Measurements from ENCODE around the gene ZNF473. TPM values are rescaled to one million over a fixed set of nuclear protein-coding genes. Genes with fewer than 3 reads are reported as not detected.

ZNF473 gene
- total RNA-seq, 1 experiment from 2014 or later: 13.4 TPM

- Mint-ChIP-seq H3K27me3 (ENCODE audit: insufficient read depth, unreplicated experiment) (no peaks in the 10 kb centered on the region), H3K4me3 (ENCODE audit: unreplicated experiment) (no peak overlapping the region)
Observed at GRCh38 chr19:50042363-50043024, 16.7 kb downstream of the ZNF473 start.

GRCh38 chr19:50043967-50044366, 18.2 kb downstream of the ZNF473 start:
- Mint-ChIP-seq H3K9me3 (ENCODE audit: unreplicated experiment) (peaks cover 50% of the 10 kb centered on the region), H3K36me3 (ENCODE audit: insufficient read depth, unreplicated experiment) (peaks cover 90% of the 10 kb centered on the region), H3K27me3 (ENCODE audit: insufficient read depth, unreplicated experiment) (no peaks in the 10 kb centered on the region), H3K4me3 (ENCODE audit: unreplicated experiment) (no peak overlapping the region), H3K27ac (ENCODE audit: low read depth, unreplicated experiment) (no peak overlapping the region), H3K4me1 (ENCODE audit: insufficient read depth, unreplicated experiment) (no peaks in the 10 kb centered on the region)
- no peak for DNase-seq (ENCODE audit: unreplicated experiment)
- ChIA-PET CTCF (no interaction called here), POLR2A (no interaction called here)
- no TSS peak for BruUV-seq (replicated peaks)
- TF ChIP-seq, protein P1, sequence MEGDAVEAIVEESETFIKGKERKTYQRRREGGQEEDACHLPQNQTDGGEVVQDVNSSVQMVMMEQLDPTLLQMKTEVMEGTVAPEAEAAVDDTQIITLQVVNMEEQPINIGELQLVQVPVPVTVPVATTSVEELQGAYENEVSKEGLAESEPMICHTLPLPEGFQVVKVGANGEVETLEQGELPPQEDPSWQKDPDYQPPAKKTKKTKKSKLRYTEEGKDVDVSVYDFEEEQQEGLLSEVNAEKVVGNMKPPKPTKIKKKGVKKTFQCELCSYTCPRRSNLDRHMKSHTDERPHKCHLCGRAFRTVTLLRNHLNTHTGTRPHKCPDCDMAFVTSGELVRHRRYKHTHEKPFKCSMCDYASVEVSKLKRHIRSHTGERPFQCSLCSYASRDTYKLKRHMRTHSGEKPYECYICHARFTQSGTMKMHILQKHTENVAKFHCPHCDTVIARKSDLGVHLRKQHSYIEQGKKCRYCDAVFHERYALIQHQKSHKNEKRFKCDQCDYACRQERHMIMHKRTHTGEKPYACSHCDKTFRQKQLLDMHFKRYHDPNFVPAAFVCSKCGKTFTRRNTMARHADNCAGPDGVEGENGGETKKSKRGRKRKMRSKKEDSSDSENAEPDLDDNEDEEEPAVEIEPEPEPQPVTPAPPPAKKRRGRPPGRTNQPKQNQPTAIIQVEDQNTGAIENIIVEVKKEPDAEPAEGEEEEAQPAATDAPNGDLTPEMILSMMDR (IDR thresholded peaks at IDR 0.05; ENCODE audit: unreplicated experiment): no peak
- intact Hi-C loops (cut with micrococcal nuclease): no loop called here

More at GRCh38 chr19:50042363-50043024, 16.7 kb downstream of the ZNF473 start:
- Mint-ChIP-seq H3K4me1 (ENCODE audit: insufficient read depth, unreplicated experiment) (no peaks in the 10 kb centered on the region), H3K9me3 (ENCODE audit: unreplicated experiment) (peaks cover 45% of the 10 kb centered on the region), H3K36me3 (ENCODE audit: insufficient read depth, unreplicated experiment) (peaks cover 94% of the 10 kb centered on the region), H3K27ac (ENCODE audit: low read depth, unreplicated experiment) (no peak overlapping the region)
- intact Hi-C loops (cut with micrococcal nuclease): no loop called here
- TF ChIP-seq, protein P1 (IDR thresholded peaks at IDR 0.05; ENCODE audit: unreplicated experiment): no peak
- POLR2A ChIA-PET: no interaction called here
- no TSS peak for BruUV-seq (replicated peaks)
- CTCF ChIA-PET: no interaction called here
- no peak for DNase-seq (ENCODE audit: unreplicated experiment)

- H3K27ac Mint-ChIP-seq (ENCODE audit: low read depth, unreplicated experiment): no peak overlapping the region
- H3K4me3 Mint-ChIP-seq (ENCODE audit: unreplicated experiment): no peak overlapping the region
- CTCF ChIA-PET: no interaction called here
- H3K36me3 Mint-ChIP-seq (ENCODE audit: insufficient read depth, unreplicated experiment): peaks cover 81% of the 10 kb centered on the region
- POLR2A ChIA-PET: no interaction called here
- H3K9me3 Mint-ChIP-seq (ENCODE audit: unreplicated experiment): peaks cover 50% of the 10 kb centered on the region
- no peaks in the 10 kb centered on the region for H3K27me3 Mint-ChIP-seq (ENCODE audit: insufficient read depth, unreplicated experiment)
- no TSS peak for BruUV-seq (replicated peaks)
- no peak for DNase-seq (ENCODE audit: unreplicated experiment)
- TF ChIP-seq, protein P1 (IDR thresholded peaks at IDR 0.05; ENCODE audit: unreplicated experiment): no peak
- no peaks in the 10 kb centered on the region for H3K4me1 Mint-ChIP-seq (ENCODE audit: insufficient read depth, unreplicated experiment)
- intact Hi-C loops (cut with micrococcal nuclease): no loop called here
Observed at GRCh38 chr19:50044922-50045321, 19.1 kb downstream of the ZNF473 start.

- Mint-ChIP-seq H3K4me3 (ENCODE audit: unreplicated experiment) (no peak overlapping the region), H3K4me1 (ENCODE audit: insufficient read depth, unreplicated experiment) (no peaks in the 10 kb centered on the region), H3K27me3 (ENCODE audit: insufficient read depth, unreplicated experiment) (no peaks in the 10 kb centered on the region), H3K27ac (ENCODE audit: low read depth, unreplicated experiment) (no peak overlapping the region), H3K36me3 (ENCODE audit: insufficient read depth, unreplicated experiment) (peaks cover 64% of the 10 kb centered on the region), H3K9me3 (ENCODE audit: unreplicated experiment) (peaks cover 47% of the 10 kb centered on the region)
- CTCF ChIA-PET: interaction anchor here (0.7 to 2.8 kb wide), 3 partner anchors 9 to 1961 kb away, joined by 3 to 11 read pairs (median 4); partner anchors contain the start of gene ZNF615
- TF ChIP-seq, protein P1 (IDR thresholded peaks at IDR 0.05; ENCODE audit: unreplicated experiment): no peak
- POLR2A ChIA-PET: no interaction called here
- no TSS peak for BruUV-seq (replicated peaks)
- DNase-seq (ENCODE audit: unreplicated experiment): no peak
- intact Hi-C loops (cut with micrococcal nuclease): no loop called here
Observed at GRCh38 chr19:50046649-50047503, 21.1 kb downstream of the ZNF473 start.

All from MCF 10A (cell line).